HCT116 (cell line): Measurements from ENCODE around the gene ATP5F1E.

Source experiments
- JUND ChIP-seq: IDR thresholded peaks from 2 replicates; pipeline ENCODE4 v1.6.1; 2012
- YY1 ChIP-seq: IDR thresholded peaks from 2 replicates; pipeline ENCODE4 v1.6.1; 2011; ENCODE audit warnings: low read length, low read depth, moderate library complexity, mild to moderate bottlenecking; ENCODE audit not compliant: insufficient replicate concordance; ENCODE audit errors: extremely low read depth
- ZNF274 ChIP-seq: fragments of 200-500 bp; sonication (Bioruptor generic); IDR thresholded peaks from 2 replicates; pipeline ENCODE4 v1.6.1; 2014; ENCODE audit warnings: mild to moderate bottlenecking, low read depth, low read length, inconsistent platforms
- TF ChIP-seq, protein P1 (sequence below), 3 experiments: fragments of 200-600 bp in 1 of 3; sonication (generic) in 1 of 3; IDR thresholded peaks in 2 of 3; conservative IDR thresholded peaks in 1 of 3; 2 replicates each; pipeline ENCODE4 v1.5.1; 2012 to 2017; ENCODE audit warnings: low read depth in 2 of 3, low read length in 2 of 3, antibody characterized with exemption in 1 of 3, borderline replicate concordance in 1 of 3, control low read depth in 1 of 3, mild to moderate bottlenecking in 1 of 3, mixed read lengths in 1 of 3, mixed run types in 1 of 3, moderate library complexity in 1 of 3; ENCODE audit not compliant: insufficient read depth in 1 of 3

DNA sequence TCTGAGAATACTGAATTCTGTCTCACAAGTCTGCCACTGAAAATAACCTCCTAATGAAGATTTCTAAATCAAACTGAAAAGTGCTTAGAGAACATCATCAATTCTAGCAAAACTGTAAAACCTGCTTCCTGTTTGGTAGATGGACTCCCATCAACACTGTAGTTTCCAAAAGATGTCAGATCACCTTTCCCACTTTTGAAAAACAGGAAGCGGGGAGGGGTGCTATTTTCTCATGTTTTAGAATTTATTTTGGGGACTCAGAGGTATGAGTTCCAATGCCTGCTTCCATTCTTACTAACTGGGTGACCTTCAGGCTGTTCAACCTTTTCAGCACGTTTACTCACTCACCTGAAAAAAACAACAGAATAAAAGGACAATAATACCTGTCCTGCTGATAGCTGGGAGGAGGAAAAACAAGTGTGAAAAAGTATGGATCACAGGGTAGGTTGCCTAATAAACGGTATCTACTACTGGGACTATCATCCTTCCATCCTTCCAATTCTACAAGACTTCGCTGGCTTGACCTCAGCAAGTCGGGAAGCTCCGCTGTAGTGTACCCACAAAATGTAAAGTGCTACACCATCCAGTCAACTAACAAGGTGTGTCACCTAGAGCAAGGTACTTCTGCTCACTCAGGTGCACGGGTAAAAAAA lies 1.1 kb downstream of the ATP5F1E start:
- TF ChIP-seq ZNF274 (no peak), JUND (no peak), YY1 (no peak)
- TF ChIP-seq, protein P1, sequence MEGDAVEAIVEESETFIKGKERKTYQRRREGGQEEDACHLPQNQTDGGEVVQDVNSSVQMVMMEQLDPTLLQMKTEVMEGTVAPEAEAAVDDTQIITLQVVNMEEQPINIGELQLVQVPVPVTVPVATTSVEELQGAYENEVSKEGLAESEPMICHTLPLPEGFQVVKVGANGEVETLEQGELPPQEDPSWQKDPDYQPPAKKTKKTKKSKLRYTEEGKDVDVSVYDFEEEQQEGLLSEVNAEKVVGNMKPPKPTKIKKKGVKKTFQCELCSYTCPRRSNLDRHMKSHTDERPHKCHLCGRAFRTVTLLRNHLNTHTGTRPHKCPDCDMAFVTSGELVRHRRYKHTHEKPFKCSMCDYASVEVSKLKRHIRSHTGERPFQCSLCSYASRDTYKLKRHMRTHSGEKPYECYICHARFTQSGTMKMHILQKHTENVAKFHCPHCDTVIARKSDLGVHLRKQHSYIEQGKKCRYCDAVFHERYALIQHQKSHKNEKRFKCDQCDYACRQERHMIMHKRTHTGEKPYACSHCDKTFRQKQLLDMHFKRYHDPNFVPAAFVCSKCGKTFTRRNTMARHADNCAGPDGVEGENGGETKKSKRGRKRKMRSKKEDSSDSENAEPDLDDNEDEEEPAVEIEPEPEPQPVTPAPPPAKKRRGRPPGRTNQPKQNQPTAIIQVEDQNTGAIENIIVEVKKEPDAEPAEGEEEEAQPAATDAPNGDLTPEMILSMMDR (IDR thresholded peaks at IDR 0.05 in 2 of 3, conservative IDR thresholded peaks at IDR 0.05 in 1 of 3; ENCODE audit: borderline replicate concordance in 1 of 3, insufficient read depth in 1 of 3, low read depth in 2 of 3, low read length in 2 of 3), result no peak
